ENCODE measurements around the gene FXYD4.
A peak's percentile ranks its signal among the peaks of the same experiment; 100 is the strongest.

Gene FXYD4

DNA sequence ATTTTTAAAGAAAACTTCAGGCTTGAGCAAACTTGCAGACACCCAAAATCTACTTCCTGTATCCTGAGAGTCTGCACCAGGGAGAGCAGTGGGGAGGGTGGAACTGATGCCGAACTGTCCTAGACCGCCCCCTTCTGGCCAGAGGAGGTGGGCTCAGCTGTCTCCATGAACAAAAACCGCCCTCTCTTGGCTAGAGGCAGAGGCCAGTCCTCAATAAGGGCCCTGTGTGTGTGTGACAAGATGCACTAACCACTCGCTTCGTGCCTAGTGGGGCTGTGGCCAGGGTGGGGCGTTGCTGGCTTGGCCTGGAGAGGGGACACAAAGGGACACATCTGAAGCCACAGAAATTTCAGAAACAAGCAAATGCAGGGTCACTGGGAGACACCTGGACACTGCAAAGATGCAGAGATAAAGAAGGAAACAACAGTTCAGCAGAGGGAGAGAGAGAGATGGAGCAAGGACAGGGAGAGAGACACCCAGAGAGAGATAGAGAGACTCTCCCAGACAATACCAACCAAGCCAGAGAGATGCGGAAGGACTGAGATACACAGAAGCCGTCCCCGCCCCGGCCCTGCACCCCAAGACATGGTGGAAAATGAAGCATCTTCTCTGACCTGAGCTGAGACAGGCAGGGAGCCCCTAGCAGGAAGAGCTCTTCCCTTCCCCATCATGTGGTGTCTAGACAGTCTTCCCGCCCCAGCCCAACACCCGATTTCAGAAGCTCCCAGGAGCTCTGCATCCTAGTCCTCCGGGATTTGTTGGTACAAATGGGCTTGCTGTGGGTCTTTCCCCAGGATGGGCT is 22.7 kb upstream of the FXYD4 start:
- H3K27me3 ChIP-seq (replicated peaks; ENCODE audit: control insufficient read depth, insufficient read depth, low read length), result no peaks in the 10 kb centered on the region; the same call in 1 of the 2 replicates
- DNase-seq (ENCODE audit: extremely low read depth, insufficient read length), result peak; percentile 59
- TF ChIP-seq, protein P1, sequence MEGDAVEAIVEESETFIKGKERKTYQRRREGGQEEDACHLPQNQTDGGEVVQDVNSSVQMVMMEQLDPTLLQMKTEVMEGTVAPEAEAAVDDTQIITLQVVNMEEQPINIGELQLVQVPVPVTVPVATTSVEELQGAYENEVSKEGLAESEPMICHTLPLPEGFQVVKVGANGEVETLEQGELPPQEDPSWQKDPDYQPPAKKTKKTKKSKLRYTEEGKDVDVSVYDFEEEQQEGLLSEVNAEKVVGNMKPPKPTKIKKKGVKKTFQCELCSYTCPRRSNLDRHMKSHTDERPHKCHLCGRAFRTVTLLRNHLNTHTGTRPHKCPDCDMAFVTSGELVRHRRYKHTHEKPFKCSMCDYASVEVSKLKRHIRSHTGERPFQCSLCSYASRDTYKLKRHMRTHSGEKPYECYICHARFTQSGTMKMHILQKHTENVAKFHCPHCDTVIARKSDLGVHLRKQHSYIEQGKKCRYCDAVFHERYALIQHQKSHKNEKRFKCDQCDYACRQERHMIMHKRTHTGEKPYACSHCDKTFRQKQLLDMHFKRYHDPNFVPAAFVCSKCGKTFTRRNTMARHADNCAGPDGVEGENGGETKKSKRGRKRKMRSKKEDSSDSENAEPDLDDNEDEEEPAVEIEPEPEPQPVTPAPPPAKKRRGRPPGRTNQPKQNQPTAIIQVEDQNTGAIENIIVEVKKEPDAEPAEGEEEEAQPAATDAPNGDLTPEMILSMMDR (IDR thresholded peaks at IDR 0.05; ENCODE audit: insufficient read depth, low read length, poor library complexity, severe bottlenecking), result peak; percentile 97
- H3K4me3 ChIP-seq (replicated peaks; ENCODE audit: low read depth, low read length), result no peak overlapping the region
- H3K36me3 ChIP-seq (ENCODE audit: control insufficient read depth, insufficient read depth, low read length), result no peaks in the 10 kb centered on the region

- Histone ChIP-seq H3K36me3 (ENCODE audit: control insufficient read depth, insufficient read depth, low read length) (no peaks in the 10 kb centered on the region), H3K27me3 (replicated peaks; ENCODE audit: control insufficient read depth, insufficient read depth, low read length) (no peaks in the 10 kb centered on the region; the same call in 1 of the 2 replicates), H3K4me3 (replicated peaks; ENCODE audit: low read depth, low read length) (no peak overlapping the region)
- TF ChIP-seq, protein P1 (IDR thresholded peaks at IDR 0.05; ENCODE audit: insufficient read depth, low read length, poor library complexity, severe bottlenecking), result no peak
- no peak for DNase-seq (ENCODE audit: extremely low read depth, insufficient read length)
Measured at GRCh38 chr10:43350156-43350555, 21.3 kb upstream of the FXYD4 start.

- DNase-seq (ENCODE audit: extremely low read depth, insufficient read length), result no peak
- Histone ChIP-seq H3K27me3 (replicated peaks; ENCODE audit: control insufficient read depth, insufficient read depth, low read length) (no peaks in the 10 kb centered on the region; the same call in 1 of the 2 replicates), H3K36me3 (ENCODE audit: control insufficient read depth, insufficient read depth, low read length) (no peaks in the 10 kb centered on the region), H3K4me3 (replicated peaks; ENCODE audit: low read depth, low read length) (no peak overlapping the region)
- TF ChIP-seq, protein P1 (IDR thresholded peaks at IDR 0.05; ENCODE audit: insufficient read depth, low read length, poor library complexity, severe bottlenecking), result no peak
Measured at GRCh38 chr10:43350686-43351085, 20.8 kb upstream of the FXYD4 start.

DNA sequence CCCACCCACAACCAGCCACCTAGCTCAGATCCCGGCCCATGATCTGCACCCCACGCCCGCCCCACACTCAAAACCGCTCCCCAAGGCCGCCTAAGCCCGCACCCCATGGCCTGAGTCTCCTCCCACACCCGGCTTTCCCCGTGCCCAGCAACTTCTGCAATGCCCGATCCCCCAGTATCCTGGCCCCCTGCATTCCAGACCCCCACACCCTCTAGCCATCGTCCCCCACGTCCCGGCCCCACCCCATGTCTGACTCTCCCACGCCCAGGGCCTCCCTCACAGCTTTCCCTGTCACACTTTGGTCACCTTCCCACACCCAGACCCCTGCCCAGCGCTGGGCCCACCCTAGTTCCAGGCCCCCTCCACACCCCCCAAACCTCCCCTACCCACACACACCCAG is 20.1 kb upstream of the FXYD4 start:
- Histone ChIP-seq H3K4me3 (replicated peaks; ENCODE audit: low read depth, low read length) (no peak overlapping the region), H3K27me3 (replicated peaks; ENCODE audit: control insufficient read depth, insufficient read depth, low read length) (no peaks in the 10 kb centered on the region; the same call in 1 of the 2 replicates), H3K36me3 (ENCODE audit: control insufficient read depth, insufficient read depth, low read length) (no peaks in the 10 kb centered on the region)
- TF ChIP-seq, protein P1 (IDR thresholded peaks at IDR 0.05; ENCODE audit: insufficient read depth, low read length, poor library complexity, severe bottlenecking), result no peak
- DNase-seq (ENCODE audit: extremely low read depth, insufficient read length), result no peak

DNA sequence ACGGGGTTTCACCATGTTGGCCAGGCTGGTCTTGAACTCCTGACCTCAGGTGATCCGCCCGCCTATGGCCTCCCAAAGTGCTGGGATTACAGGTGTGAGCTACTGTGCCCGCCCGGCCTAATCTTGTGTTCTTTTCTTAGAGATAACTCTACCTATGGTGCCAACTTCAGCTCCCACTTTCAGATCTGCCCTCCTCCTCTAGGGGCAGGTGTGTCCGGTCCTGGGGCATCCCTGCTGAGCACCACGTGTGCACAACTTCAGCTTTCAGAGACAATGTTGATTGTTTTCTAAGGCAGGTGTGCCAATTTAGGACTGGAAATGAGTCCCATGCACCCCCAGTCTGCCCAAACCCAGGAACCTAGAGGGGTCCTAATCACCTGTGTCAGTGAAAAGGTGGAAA is 18.5 kb upstream of the FXYD4 start:
- H3K36me3 ChIP-seq (ENCODE audit: control insufficient read depth, insufficient read depth, low read length), result no peaks in the 10 kb centered on the region
- no peaks in the 10 kb centered on the region; the same call in 1 of the 2 replicates for H3K27me3 ChIP-seq (replicated peaks; ENCODE audit: control insufficient read depth, insufficient read depth, low read length)
- no peak for DNase-seq (ENCODE audit: extremely low read depth, insufficient read length)
- no peak overlapping the region for H3K4me3 ChIP-seq (replicated peaks; ENCODE audit: low read depth, low read length)
- TF ChIP-seq, protein P1 (IDR thresholded peaks at IDR 0.05; ENCODE audit: insufficient read depth, low read length, poor library complexity, severe bottlenecking), result no peak

Measured in GM06990 (cell line).